Measurements from ENCODE around the gene SPIN3. TPM values are rescaled to one million over a fixed set of nuclear protein-coding genes. Genes with fewer than 3 reads are reported as not detected.

The SPIN3 gene
- 7.9 and 11.3 TPM in 2 replicates for total RNA-seq

GRCh38 chrX:56995271-56995994 is at the start of gene SPIN3:
Gene SPIN3, minus strand, starts transcription at chrX:56995541. Its CDS starts 594 bp downstream, at chrX:56994947.

Other genes starting within 250 kb of the SPIN3 start
- 4.5 and 7.7 TPM in 2 replicates for gene SPIN2B, start 126.0 kb upstream of the SPIN3 start, total RNA-seq
- gene SPIN2A, start 141.9 kb upstream of the SPIN3 start, total RNA-seq, result 0.23 and 0.30 TPM in 2 replicates